ENCODE measurements around the gene LSAMP.

Gene LSAMP

DNA sequence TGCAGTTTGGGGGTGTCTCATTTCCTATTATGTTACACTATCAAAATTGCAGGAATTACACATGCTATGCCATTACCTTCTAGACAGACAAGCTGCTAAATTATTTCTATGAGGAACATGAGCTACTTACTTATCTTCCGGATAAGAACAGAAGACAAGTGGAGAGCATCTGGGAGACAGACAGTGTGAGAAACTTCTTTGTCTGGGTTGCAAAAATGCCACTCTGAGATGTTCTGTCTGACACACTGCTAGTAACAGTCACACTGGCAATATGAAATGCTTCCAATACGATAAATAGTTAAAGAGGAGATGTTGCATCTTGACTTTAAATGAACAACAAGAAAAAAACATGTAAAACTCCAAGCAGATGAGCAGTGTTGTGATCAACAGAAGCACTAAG, 40.1 kb downstream of the LSAMP start:
- CTCF ChIA-PET, result no interaction called here
- Histone ChIP-seq H3K27ac (ENCODE audit: extremely low read depth, low read depth, low read length) (no peak overlapping the region), H3K4me1 (ENCODE audit: control insufficient read depth, insufficient read depth, low read length) (no peaks in the 10 kb centered on the region), H3K9me3 (ENCODE audit: control insufficient read depth, insufficient read depth, low read depth, low read length) (no peaks in the 10 kb centered on the region), H3K36me3 (ENCODE audit: control insufficient read depth in 2 of 2, insufficient read depth in 1 of 2, low read length in 2 of 2) (no peaks in the 10 kb centered on the region), H3K4me3 (ENCODE audit: low read depth, low read length) (no peak overlapping the region)
- POLR2A ChIA-PET, result no interaction called here
- TF ChIP-seq CTCF (tag by site-specific recombination; IDR thresholded peaks at IDR 0.05), result no peak
- no peak for TF ChIP-seq ZNF112 (tag by site-specific recombination; IDR thresholded peaks at IDR 0.05)
- no peak for TF ChIP-seq ZNF837 (tag by site-specific recombination; IDR thresholded peaks at IDR 0.05)
- TF ChIP-seq ZNF184 (tag by site-specific recombination; IDR thresholded peaks at IDR 0.05), result no peak
- TF ChIP-seq ZNF560 (tag by site-specific recombination; IDR thresholded peaks at IDR 0.05; ENCODE audit: borderline replicate concordance), result no peak
- TF ChIP-seq, protein P1, sequence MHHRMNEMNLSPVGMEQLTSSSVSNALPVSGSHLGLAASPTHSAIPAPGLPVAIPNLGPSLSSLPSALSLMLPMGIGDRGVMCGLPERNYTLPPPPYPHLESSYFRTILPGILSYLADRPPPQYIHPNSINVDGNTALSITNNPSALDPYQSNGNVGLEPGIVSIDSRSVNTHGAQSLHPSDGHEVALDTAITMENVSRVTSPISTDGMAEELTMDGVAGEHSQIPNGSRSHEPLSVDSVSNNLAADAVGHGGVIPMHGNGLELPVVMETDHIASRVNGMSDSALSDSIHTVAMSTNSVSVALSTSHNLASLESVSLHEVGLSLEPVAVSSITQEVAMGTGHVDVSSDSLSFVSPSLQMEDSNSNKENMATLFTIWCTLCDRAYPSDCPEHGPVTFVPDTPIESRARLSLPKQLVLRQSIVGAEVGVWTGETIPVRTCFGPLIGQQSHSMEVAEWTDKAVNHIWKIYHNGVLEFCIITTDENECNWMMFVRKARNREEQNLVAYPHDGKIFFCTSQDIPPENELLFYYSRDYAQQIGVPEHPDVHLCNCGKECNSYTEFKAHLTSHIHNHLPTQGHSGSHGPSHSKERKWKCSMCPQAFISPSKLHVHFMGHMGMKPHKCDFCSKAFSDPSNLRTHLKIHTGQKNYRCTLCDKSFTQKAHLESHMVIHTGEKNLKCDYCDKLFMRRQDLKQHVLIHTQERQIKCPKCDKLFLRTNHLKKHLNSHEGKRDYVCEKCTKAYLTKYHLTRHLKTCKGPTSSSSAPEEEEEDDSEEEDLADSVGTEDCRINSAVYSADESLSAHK (tag by site-specific recombination; IDR thresholded peaks at IDR 0.05), result no peak
- TF ChIP-seq TSHZ1 (tag by site-specific recombination; IDR thresholded peaks at IDR 0.05; ENCODE audit: borderline replicate concordance), result no peak
- no peak for TF ChIP-seq ZFP37 (tag by site-specific recombination; IDR thresholded peaks at IDR 0.05)
- TF ChIP-seq, protein P2, sequence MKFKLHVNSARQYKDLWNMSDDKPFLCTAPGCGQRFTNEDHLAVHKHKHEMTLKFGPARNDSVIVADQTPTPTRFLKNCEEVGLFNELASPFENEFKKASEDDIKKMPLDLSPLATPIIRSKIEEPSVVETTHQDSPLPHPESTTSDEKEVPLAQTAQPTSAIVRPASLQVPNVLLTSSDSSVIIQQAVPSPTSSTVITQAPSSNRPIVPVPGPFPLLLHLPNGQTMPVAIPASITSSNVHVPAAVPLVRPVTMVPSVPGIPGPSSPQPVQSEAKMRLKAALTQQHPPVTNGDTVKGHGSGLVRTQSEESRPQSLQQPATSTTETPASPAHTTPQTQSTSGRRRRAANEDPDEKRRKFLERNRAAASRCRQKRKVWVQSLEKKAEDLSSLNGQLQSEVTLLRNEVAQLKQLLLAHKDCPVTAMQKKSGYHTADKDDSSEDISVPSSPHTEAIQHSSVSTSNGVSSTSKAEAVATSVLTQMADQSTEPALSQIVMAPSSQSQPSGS (tag by site-specific recombination; IDR thresholded peaks at IDR 0.05; ENCODE audit: low read depth), result no peak
- TF ChIP-seq ZNF138 (tag by site-specific recombination; IDR thresholded peaks at IDR 0.05; ENCODE audit: borderline replicate concordance), result no peak
- no peak for TF ChIP-seq ZNF843 (tag by site-specific recombination; IDR thresholded peaks at IDR 0.05)
- no peak for TF ChIP-seq ZNF266 (tag by site-specific recombination; IDR thresholded peaks at IDR 0.05; ENCODE audit: low read depth)
- no peak for TF ChIP-seq YY1 (tag by site-specific recombination; IDR thresholded peaks at IDR 0.05)
- TF ChIP-seq ZNF341 (tag by site-specific recombination; IDR thresholded peaks at IDR 0.05; ENCODE audit: low read depth), result no peak
- no peak for TF ChIP-seq ZBTB17 (tag by site-specific recombination; IDR thresholded peaks at IDR 0.05)
- no peak for TF ChIP-seq ZSCAN23 (tag by site-specific recombination; IDR thresholded peaks at IDR 0.05)
- TF ChIP-seq ZNF501 (tag by site-specific recombination; IDR thresholded peaks at IDR 0.05), result no peak
- TF ChIP-seq, protein P3, sequence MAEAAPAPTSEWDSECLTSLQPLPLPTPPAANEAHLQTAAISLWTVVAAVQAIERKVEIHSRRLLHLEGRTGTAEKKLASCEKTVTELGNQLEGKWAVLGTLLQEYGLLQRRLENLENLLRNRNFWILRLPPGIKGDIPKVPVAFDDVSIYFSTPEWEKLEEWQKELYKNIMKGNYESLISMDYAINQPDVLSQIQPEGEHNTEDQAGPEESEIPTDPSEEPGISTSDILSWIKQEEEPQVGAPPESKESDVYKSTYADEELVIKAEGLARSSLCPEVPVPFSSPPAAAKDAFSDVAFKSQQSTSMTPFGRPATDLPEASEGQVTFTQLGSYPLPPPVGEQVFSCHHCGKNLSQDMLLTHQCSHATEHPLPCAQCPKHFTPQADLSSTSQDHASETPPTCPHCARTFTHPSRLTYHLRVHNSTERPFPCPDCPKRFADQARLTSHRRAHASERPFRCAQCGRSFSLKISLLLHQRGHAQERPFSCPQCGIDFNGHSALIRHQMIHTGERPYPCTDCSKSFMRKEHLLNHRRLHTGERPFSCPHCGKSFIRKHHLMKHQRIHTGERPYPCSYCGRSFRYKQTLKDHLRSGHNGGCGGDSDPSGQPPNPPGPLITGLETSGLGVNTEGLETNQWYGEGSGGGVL (tag by site-specific recombination; IDR thresholded peaks at IDR 0.05), result no peak
